OCI-M2 (cell line): ENCODE data around the gene CYBA.

ENCODE experiments used
- DNase-seq: peaks from one replicate; lab custom pipeline; 2025; ENCODE audit not compliant: unreplicated experiment; lab: John Stamatoyannopoulos, UW

CYBA gene

GRCh38 chr16:88662843-88663606 is 12.2 kb upstream of the CYBA start, which contains the start of gene MVD:
Gene MVD, minus strand, starts transcription at chr16:88663091. Its CDS starts 11 bp downstream, at chr16:88663080.
- DNase-seq, result peak; percentile 73

GRCh38 chr16:88662222-88662842 is 11.5 kb upstream of the CYBA start:
- DNase-seq, result no peak

DNA sequence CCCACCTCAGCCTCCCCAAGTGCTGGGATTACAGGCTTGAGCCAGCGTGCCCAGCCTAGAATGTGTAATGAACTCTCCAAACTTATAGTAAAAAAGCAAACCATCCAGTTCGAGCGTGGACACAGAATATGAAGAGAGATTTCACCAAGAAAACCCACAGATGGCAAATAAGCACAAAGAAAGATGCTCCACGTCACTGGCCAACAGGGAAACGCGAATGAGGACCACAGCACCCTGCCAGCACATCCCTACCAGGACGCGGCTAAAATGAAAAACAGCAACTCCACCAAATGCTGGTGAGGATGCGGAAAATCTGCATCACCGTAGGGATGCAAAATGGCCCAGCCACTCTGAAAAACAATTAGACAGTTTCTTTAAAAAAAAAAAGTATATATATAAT is 10.6 kb upstream of the CYBA start:
- no peak for DNase-seq

DNA sequence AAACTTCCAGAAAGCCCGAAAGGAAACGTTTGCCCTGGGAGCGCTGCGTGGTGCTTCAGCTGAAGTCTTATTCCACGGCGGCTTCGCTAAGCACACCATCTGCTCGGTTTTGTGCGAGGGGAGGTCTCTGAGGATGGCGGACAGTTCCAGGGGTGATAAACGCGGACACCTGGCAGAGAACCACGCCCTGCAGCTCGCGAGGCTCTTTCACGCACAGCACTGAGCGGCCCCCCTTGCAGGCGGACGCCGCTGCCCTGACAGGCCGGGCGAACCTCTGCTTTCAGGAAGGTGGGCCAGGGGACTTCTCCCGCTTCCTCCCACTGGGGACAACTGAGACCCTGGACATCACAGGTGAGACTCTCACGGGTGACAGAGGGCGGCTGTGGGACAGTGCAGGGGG is 8.3 kb upstream of the CYBA start:
- no peak for DNase-seq

- DNase-seq, result no peak
Observed at GRCh38 chr16:88658714-88659113, 7.9 kb upstream of the CYBA start.

GRCh38 chr16:88657371-88657770 is 6.5 kb upstream of the CYBA start:
- no peak for DNase-seq

- DNase-seq, result no peak
Observed at GRCh38 chr16:88656291-88656980, 5.6 kb upstream of the CYBA start.

DNA sequence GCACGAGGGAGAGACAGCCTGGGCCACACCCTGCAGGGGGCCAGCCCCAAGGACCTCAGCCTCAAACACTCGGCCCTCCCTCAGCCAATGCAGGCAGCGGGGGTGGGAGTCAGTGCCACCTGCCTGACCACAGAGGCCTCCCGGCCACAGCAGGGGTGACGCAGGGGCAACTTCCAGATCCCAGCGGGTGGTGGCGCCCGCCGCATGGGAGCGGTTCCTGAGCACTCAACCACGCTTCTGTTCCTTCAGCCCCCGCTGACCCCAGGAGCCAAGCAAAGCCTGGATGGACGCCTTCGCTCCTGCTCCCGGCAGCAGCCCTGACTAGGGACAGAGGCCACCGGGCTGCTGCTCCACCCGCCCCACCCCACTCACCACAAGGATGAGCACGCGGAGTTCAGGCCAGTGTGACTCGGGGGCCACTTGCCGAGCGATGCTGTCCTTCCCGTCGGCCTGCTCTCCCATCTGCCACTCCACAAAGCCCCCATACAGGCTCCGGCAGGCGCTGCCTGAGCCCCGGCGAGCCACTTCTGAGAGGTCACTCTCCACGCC is 5.0 kb upstream of the CYBA start:
- no peak for DNase-seq

DNA sequence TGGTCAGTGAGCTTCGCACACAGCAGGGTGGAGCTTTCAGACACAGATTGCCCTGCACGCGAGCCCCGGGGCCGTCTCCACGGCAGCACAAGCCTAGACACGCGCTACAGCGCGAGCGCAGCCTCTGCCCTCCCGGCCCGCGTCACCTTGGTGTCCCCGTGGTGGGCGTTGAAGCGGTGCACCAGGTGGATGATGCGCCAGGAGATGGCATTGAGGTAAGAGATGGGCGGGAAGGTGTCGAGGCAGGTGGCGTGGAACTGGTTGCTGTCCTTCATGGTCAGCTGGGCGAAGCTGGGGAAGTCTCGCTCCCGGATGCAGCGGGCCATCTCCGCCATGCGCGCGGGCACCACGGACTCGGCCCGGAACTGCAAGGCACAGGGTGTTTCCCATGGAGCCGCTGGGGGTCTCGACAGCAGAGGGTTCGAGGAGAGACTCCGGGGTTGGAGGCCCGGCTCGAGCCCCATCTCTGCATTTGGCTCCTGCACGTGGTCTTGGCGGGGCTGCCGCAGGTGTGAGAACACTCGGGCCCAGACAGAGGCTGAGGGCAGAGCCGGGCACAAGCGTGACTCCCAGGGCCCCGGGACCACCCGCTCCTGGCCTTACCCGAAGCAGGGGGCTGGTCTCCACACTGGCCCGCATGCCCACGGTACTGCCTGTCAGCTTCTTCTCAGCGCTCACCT is 4.3 kb upstream of the CYBA start:
- DNase-seq, result no peak

DNA sequence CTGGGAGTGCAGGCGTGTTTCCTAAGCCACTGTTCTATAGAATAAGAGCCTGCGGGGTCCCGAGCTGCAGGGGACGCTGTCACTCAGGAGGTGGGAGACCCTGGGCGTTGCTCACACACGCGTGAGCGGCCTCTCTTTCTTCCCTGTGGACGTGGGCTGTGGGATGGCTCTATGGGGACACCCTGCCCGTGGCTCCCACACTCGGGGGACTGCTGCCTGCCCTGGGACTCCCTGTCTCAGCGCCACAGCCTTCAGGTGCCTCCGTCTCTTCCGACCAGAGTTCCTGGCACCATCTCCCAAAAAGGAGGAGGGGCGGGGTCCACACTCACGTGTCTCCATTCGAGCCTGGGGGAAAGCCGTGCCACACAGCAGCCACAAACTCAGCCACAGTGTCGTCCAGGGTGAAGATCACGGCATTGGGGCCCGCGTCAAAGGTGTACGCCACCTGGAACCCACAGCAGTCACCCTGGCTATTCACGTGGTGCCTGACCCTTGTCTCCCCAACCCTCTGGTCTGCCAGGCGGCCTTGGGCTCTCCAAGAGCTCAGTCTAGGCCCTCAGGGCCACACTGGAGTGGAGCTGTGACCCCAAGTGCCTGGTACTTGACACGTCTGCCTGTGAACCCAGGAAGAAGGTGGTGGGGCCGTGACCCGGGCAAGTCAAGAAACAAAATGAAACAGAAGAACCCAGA is 3.7 kb upstream of the CYBA start:
- DNase-seq, result no peak

- DNase-seq, result no peak
Observed at GRCh38 chr16:88653596-88654362, 2.9 kb upstream of the CYBA start.

GRCh38 chr16:88653101-88653500 is 2.2 kb upstream of the CYBA start:
- DNase-seq, result no peak

- DNase-seq, result no peak
Observed at GRCh38 chr16:88652762-88653063, 1.9 kb upstream of the CYBA start.

- no peak for DNase-seq
Observed at GRCh38 chr16:88651989-88652761, 1.3 kb upstream of the CYBA start.

DNA sequence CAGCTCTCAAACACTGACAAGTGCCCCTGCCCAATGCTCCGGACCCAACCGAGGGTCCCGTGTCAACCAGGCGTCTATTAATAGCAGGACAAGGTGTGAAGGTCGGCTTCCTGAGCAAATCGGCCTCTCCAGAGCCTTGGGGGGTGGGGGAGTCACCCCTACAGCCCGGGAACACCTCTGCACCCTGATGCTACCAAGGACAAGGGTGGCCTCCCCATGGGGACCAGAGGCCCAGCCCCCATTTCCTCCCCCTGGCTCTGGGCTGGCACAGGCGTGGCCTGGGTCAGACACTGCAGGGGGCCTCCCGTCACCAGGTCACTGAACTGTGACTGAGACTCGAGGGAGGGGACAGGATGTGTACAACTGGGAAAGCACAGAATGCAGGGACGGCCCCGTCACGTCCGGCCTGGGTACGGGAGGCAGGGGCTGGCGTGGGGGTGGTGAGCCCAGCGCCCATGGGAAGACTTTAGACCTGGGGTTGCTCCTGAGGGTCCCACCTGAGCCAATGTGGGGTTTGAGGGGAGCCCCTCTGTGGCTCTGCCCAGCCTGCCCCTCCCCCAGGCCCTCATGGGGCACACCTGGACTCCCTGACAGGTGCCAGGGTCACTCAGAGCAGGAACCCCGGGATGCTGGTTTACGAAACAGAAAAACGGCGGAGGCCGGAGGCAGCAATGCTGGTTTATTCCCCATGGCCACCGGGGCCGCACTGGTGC is 579 bp upstream of the CYBA start:
- DNase-seq, result no peak

GRCh38 chr16:88649924-88650748 is 717 bp downstream of the CYBA start:
- DNase-seq, result no peak

DNA sequence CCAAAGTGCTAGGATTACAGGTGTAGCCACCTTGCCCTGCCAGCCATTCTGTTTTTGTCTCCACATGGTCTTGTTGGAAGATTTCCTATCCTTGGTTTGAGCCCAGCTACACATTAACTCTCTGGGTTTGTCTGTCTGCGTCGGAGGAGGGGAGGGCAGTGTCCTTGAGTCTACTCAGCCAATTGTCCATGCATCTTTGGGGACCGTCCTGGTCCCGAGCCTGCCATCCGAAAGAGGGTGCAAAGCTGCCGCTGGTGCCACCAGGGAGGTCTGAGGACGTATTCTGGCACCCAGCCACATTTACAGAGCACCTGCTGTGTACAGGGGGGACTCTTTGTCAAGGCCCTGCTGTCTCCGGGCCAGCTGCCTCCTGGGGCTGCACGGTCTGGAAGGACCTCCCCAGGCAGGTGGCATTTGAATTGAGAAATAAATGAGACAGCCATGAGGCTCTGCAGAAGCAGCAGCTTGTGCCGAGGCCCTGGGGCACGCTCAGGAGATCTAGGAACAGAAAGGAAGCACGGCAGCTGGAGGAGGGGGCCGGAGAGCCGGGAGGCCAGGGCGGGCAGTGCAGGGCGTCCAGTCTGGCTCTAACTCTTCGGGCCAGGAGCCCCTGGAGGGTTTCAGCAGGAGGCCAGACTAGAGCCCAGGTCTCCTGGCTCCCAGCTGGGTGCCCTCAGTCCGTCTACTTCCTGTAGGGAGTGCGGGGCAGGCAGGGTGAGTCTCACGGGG is 1.5 kb downstream of the CYBA start:
- no peak for DNase-seq
